T-cell (primary cell): ENCODE measurements around the gene CATSPERD. TPM values are rescaled to one million over a fixed set of nuclear protein-coding genes. Genes with fewer than 3 reads are reported as not detected.

Experiments used
- ATAC-seq, 4 experiments: fragments of 200-7000 bp in 3 of 4; fragments of 150-1000 bp in 1 of 4; cut with Tn5 transposase; replicated peaks in 1 of 4; 1 replicate in 3 of 4; 2 replicates in 1 of 4; pipeline ENCODE4 v1.10.0; 2021; ENCODE audit warnings: moderate library complexity in 3 of 4, mild to moderate bottlenecking in 2 of 4, moderate number of reproducible peaks in 1 of 4
- CTCF ChIA-PET, 2 donors: fragments of 300-600 bp; sonication (Branson Sonifier 250); formaldehyde crosslinking; loops; one replicate each; lab custom pipeline; 2022; ENCODE audit warnings: antibody characterized with exemption in 2 of 2; lab: Charles Lee
- POLR2A ChIA-PET, 2 donors: fragments of 300-600 bp; sonication (Branson Sonifier 250); formaldehyde crosslinking; loops; one replicate each; lab custom pipeline; 2022; ENCODE audit warnings: antibody characterized with exemption in 2 of 2; lab: Charles Lee
- DNase-seq, 35 experiments: peaks; one replicate each; pipeline versions ENCODE4 v3.0.0 to v3.0.0-alpha.2; 2013 to 2023
- H3K27ac ChIP-seq: one replicate; pipeline ENCODE4 v1.5.1; 2013; ENCODE audit warnings: low read length
- H3K27me3 ChIP-seq, 2 experiments: replicated peaks in 1 of 2; 1 replicate in 1 of 2; 2 replicates in 1 of 2; pipeline versions ENCODE4 v1.6.1 to v1.7.0; 2013; ENCODE audit warnings: low read length in 1 of 2, mixed read lengths in 1 of 2; ENCODE audit not compliant: control insufficient read depth in 2 of 2, insufficient read depth in 2 of 2; ENCODE audit errors: extremely low read depth in 1 of 2
- H3K36me3 ChIP-seq, 2 donors: 1 replicate in 1 of 2; 2 replicates in 1 of 2; pipeline versions ENCODE4 v1.6.1 to v1.7.0; 2013; ENCODE audit warnings: low read length in 1 of 2; ENCODE audit not compliant: control insufficient read depth in 2 of 2, insufficient read depth in 1 of 2; ENCODE audit errors: extremely low read depth in 1 of 2
- H3K4me1 ChIP-seq, 2 experiments: 1 replicate in 1 of 2; 2 replicates in 1 of 2; pipeline versions ENCODE4 v1.6.1 to v1.7.0; 2013; ENCODE audit warnings: low read length in 2 of 2, mixed read lengths in 1 of 2; ENCODE audit not compliant: insufficient read depth in 2 of 2, control insufficient read depth in 1 of 2; ENCODE audit errors: extremely low read depth in 1 of 2
- H3K4me3 ChIP-seq, 2 donors: 1 replicate in 1 of 2; 2 replicates in 1 of 2; pipeline versions ENCODE4 v1.5.1 to v1.7.0; 2013; ENCODE audit warnings: mild to moderate bottlenecking in 2 of 2, low read length in 1 of 2, moderate library complexity in 1 of 2; ENCODE audit not compliant: control insufficient read depth in 1 of 2; ENCODE audit errors: extremely low read depth in 1 of 2
- H3K9me3 ChIP-seq: 2 replicates; pipeline ENCODE4 v1.7.0; 2013
- H3K27ac Mint-ChIP-seq, 2 donors: one replicate each; pipeline ENCODE4 v1.8.0; 2020 to 2021; ENCODE audit warnings: mild to moderate bottlenecking in 2 of 2, mixed read lengths in 2 of 2
- H3K27me3 Mint-ChIP-seq, 2 donors: one replicate each; pipeline ENCODE4 v1.8.0; 2021 to 2022; ENCODE audit warnings: mixed read lengths in 2 of 2
- H3K36me3 Mint-ChIP-seq: one replicate; pipeline ENCODE4 v1.8.0; 2021; ENCODE audit warnings: mixed read lengths
- H3K4me1 Mint-ChIP-seq, 3 donors: one replicate each; pipeline ENCODE4 v1.8.0; 2020 to 2022; ENCODE audit warnings: mixed read lengths in 3 of 3, mild to moderate bottlenecking in 1 of 3
- H3K4me3 Mint-ChIP-seq, 3 donors: one replicate each; pipeline ENCODE4 v1.8.0; 2020 to 2022; ENCODE audit warnings: mild to moderate bottlenecking in 3 of 3, mixed read lengths in 3 of 3, moderate library complexity in 3 of 3
- H3K9me3 Mint-ChIP-seq, 3 donors: one replicate each; pipeline ENCODE4 v1.8.0; 2020 to 2022; ENCODE audit warnings: mixed read lengths in 3 of 3
- WGBS: methylation state at CpG from one replicate; pipeline ENCODE4 v1.1.5; 2013; ENCODE audit warnings: missing lambda C conversion rate; ENCODE audit not compliant: insufficient coverage; 5-methylcytosine and 5-hydroxymethylcytosine counted together
- total RNA-seq, 35 experiments: library from RNA in 6 of 35; stranded (reverse) in 6 of 35; fragments of 120-200 nt in 1 of 35; gene quantifications; one replicate each; pipeline versions ENCODE4 v1.2.1 to v1.2.4 and lab custom pipeline; 2013 to 2026

The CATSPERD gene
- total RNA-seq, 5 donors from 2014 or later (not counting 1 experiment from before 2014, with no cell fraction given), result not detected

- Mint-ChIP-seq H3K27me3 (no peaks in the 10 kb centered on the region), H3K9me3 (no peaks in the 10 kb centered on the region), H3K4me3 (peak overlapping the region in 1 of 3 donors; percentile 98), H3K36me3 (no peaks in the 10 kb centered on the region), H3K27ac (peak overlapping the region in 1 of 2 donors; percentile 16), H3K4me1 (peaks cover 18 to 28% (median 19%) of the 10 kb centered on the region in 3 donors)
- no peaks in the 10 kb centered on the region for H3K9me3 ChIP-seq
- H3K27me3 ChIP-seq, result no peaks in the 10 kb centered on the region
- 83% methylated on average over 29 of the region's 39 CpGs for WGBS
- ATAC-seq, result no peak
- no peak for DNase-seq
- no peak overlapping the region for H3K27ac ChIP-seq
- H3K36me3 ChIP-seq, result peaks cover 20 to 63% of the 10 kb centered on the region in 2 donors
- H3K4me1 ChIP-seq, result peaks cover 3 to 37% of the 10 kb centered on the region in 2 experiments
- no peak overlapping the region for H3K4me3 ChIP-seq
- ChIA-PET CTCF (no interaction called here), POLR2A (interaction anchor here in 1 of 2 donors (0.6 kb wide), 1 partner anchor 1896 kb away, joined by 8 read pairs; no protein-coding TSS in a partner anchor)
Measured at GRCh38 chr19:5693195-5694166, 27.0 kb upstream of the CATSPERD start.

GRCh38 chr19:5694167-5694955 is 26.1 kb upstream of the CATSPERD start:
- Histone ChIP-seq H3K9me3 (no peaks in the 10 kb centered on the region), H3K27ac (no peak overlapping the region), H3K27me3 (no peaks in the 10 kb centered on the region), H3K4me3 (no peak overlapping the region), H3K4me1 (peaks cover 3 to 37% of the 10 kb centered on the region in 2 experiments), H3K36me3 (peaks cover 25 to 72% of the 10 kb centered on the region in 2 donors)
- Mint-ChIP-seq H3K27me3 (no peaks in the 10 kb centered on the region), H3K4me1 (peaks cover 18 to 26% (median 18%) of the 10 kb centered on the region in 3 donors), H3K9me3 (no peaks in the 10 kb centered on the region), H3K4me3 (no peak overlapping the region), H3K27ac (no peak overlapping the region), H3K36me3 (peaks cover 5% of the 10 kb centered on the region)
- DNase-seq, result no peak
- ChIA-PET CTCF (no interaction called here), POLR2A (no interaction called here)
- WGBS, result 96% methylated on average over 41 of the region's 45 CpGs
- ATAC-seq, result no peak

- WGBS, result 93% methylated on average over 5 of the region's 8 CpGs
- DNase-seq (no peak), ATAC-seq (no peak)
- ChIA-PET POLR2A (no interaction called here), CTCF (no interaction called here)
- H3K27ac Mint-ChIP-seq, result no peak overlapping the region
- peaks cover 25 to 79% of the 10 kb centered on the region in 2 donors for H3K36me3 ChIP-seq
- no peaks in the 10 kb centered on the region for H3K27me3 ChIP-seq
- no peak overlapping the region for H3K4me3 ChIP-seq
- H3K27ac ChIP-seq, result no peak overlapping the region
- no peaks in the 10 kb centered on the region for H3K9me3 Mint-ChIP-seq
- peaks cover 13 to 22% (median 13%) of the 10 kb centered on the region in 3 donors for H3K4me1 Mint-ChIP-seq
- no peak overlapping the region for H3K4me3 Mint-ChIP-seq
- H3K9me3 ChIP-seq, result no peaks in the 10 kb centered on the region
- peaks cover 5% of the 10 kb centered on the region for H3K36me3 Mint-ChIP-seq
- H3K4me1 ChIP-seq, result peaks cover 3 to 32% of the 10 kb centered on the region in 2 experiments
- H3K27me3 Mint-ChIP-seq, result no peaks in the 10 kb centered on the region
Measured at GRCh38 chr19:5694956-5695648, 25.3 kb upstream of the CATSPERD start.

- H3K27ac ChIP-seq, result no peak overlapping the region
- 83% methylated on average over 23 of the region's 28 CpGs for WGBS
- Mint-ChIP-seq H3K27me3 (no peaks in the 10 kb centered on the region), H3K9me3 (no peaks in the 10 kb centered on the region), H3K27ac (no peak overlapping the region), H3K4me3 (no peak overlapping the region), H3K36me3 (peaks cover 5% of the 10 kb centered on the region), H3K4me1 (peaks cover 6 to 18% (median 10%) of the 10 kb centered on the region in 3 donors)
- DNase-seq (no peak), ATAC-seq (no peak)
- peaks cover 3 to 27% of the 10 kb centered on the region in 2 experiments for H3K4me1 ChIP-seq
- peaks cover 25 to 83% of the 10 kb centered on the region in 2 donors for H3K36me3 ChIP-seq
- CTCF ChIA-PET, result no interaction called here
- POLR2A ChIA-PET, result no interaction called here
- no peaks in the 10 kb centered on the region for H3K9me3 ChIP-seq
- H3K4me3 ChIP-seq, result no peak overlapping the region
- no peaks in the 10 kb centered on the region for H3K27me3 ChIP-seq
Measured at GRCh38 chr19:5695649-5696195, 24.7 kb upstream of the CATSPERD start.

GRCh38 chr19:5696196-5697021 is 24.0 kb upstream of the CATSPERD start:
- no peaks in the 10 kb centered on the region for H3K27me3 Mint-ChIP-seq
- Histone ChIP-seq H3K27ac (no peak overlapping the region), H3K27me3 (no peaks in the 10 kb centered on the region), H3K4me3 (no peak overlapping the region), H3K9me3 (no peaks in the 10 kb centered on the region), H3K36me3 (peaks cover 25 to 84% of the 10 kb centered on the region in 2 donors), H3K4me1 (peaks cover 3 to 20% of the 10 kb centered on the region in 2 experiments)
- no peak overlapping the region for H3K4me3 Mint-ChIP-seq
- H3K9me3 Mint-ChIP-seq, result no peaks in the 10 kb centered on the region
- peaks cover 9% of the 10 kb centered on the region for H3K36me3 Mint-ChIP-seq
- ChIA-PET CTCF (no interaction called here), POLR2A (no interaction called here)
- ATAC-seq, result no peak
- no peak for DNase-seq
- peak overlapping the region in 1 of 2 donors; percentile 22 for H3K27ac Mint-ChIP-seq
- peaks cover 0 to 13% (median 9%) of the 10 kb centered on the region in 3 donors for H3K4me1 Mint-ChIP-seq
- WGBS, result 92% methylated on average over 40 of the region's 42 CpGs
